Stomach (tissue), 19 donors: ENCODE data around the gene ADGRA1. TPM values are rescaled to one million over a fixed set of nuclear protein-coding genes. Genes with fewer than 3 reads are reported as not detected.
A peak's percentile ranks its signal among the peaks of the same experiment; 100 is the strongest.

ENCODE experiments used
- DNase-seq, 2 donors: peaks; one replicate each; pipeline versions ENCODE4 v3.0.0 to v3.0.0-alpha.2; 2013 to 2019
- H3K27ac ChIP-seq, 5 donors: fragments of 200-600 bp in 4 of 5; sonication (generic) in 4 of 5; one replicate each; pipeline ENCODE4 v1.5.1; 2013 to 2019; ENCODE audit warnings: mild to moderate bottlenecking in 1 of 5, moderate library complexity in 1 of 5
- H3K27me3 ChIP-seq, 3 donors: fragments of 200-600 bp; sonication (generic); one replicate each; pipeline ENCODE4 v1.5.1; 2017 to 2019; ENCODE audit warnings: mixed run types in 1 of 3
- H3K36me3 ChIP-seq, 4 donors: fragments of 200-600 bp; sonication (generic); 1 replicate in 3 of 4; 2 replicates in 1 of 4; pipeline ENCODE4 v1.5.1; 2016 to 2019
- H3K4me1 ChIP-seq, 4 donors: fragments of 200-600 bp; sonication (generic); one replicate each; pipeline ENCODE4 v1.5.1; 2016 to 2019
- H3K4me3 ChIP-seq, 4 donors: fragments of 200-600 bp; sonication (generic) in 3 of 4; one replicate each; pipeline ENCODE4 v1.5.1; 2016 to 2019; ENCODE audit warnings: mild to moderate bottlenecking in 1 of 4
- H3K9me3 ChIP-seq, 4 donors: fragments of 200-600 bp; sonication (generic); one replicate each; pipeline ENCODE4 v1.5.1; 2016 to 2019
- EP300 ChIP-seq: sonication (generic); formaldehyde crosslinking; IDR thresholded peaks from one replicate; pipeline ENCODE4 v1.6.1; 2017; ENCODE audit warnings: antibody characterized with exemption
- POLR2A ChIP-seq, 4 donors: fragments of 450-650 bp; IDR thresholded peaks; one replicate each; pipeline ENCODE4 v1.6.1; 2016; ENCODE audit warnings: antibody characterized with exemption in 4 of 4, control low read depth in 2 of 4, mild to moderate bottlenecking in 1 of 4, moderate library complexity in 1 of 4
- POLR2AphosphoS5 ChIP-seq, 3 donors: sonication (generic); formaldehyde crosslinking; IDR thresholded peaks; one replicate each; pipeline ENCODE4 v1.6.1; 2016; ENCODE audit warnings: antibody characterized with exemption in 3 of 3
- WGBS, 5 donors: extraction: QIAGEN DNeasy Blood & Tissue Kit in 3 of 5; methylation state at CpG; one replicate each; pipeline versions ENCODE4 v1.1.5 to v1.1.7; 2013 to 2018; 5-methylcytosine and 5-hydroxymethylcytosine counted together
- intact Hi-C: fragments of 100-400 bp; cut with DNase I; formaldehyde crosslinking; loops from one replicate; pipeline ENCODE4 v1.15.1; 2023; ENCODE audit warnings: low total_unique reads
- long read RNA-seq, 10 donors: transcript quantifications; one replicate each; lab custom pipeline, GENCODE V29; 2026
- polyA plus RNA-seq, 3 donors: library from polyadenylated mRNA; stranded (reverse); fragments of 200-250 nt; gene quantifications; one replicate each; pipeline ENCODE4 v1.2.3, GENCODE V29; 2013
- total RNA-seq, 5 donors: library from RNA; depleted of rRNA; stranded (reverse); fragments of >200 nt; gene quantifications; one replicate each; pipeline versions ENCODE4 v1.1.0 to v1.2.3, GENCODE V29; 2014 to 2016
- TF ChIP-seq, protein P1 (sequence below), 7 experiments: fragments of 450-650 bp in 4 of 7; fragments of 200-600 bp in 3 of 7; sonication (generic) in 3 of 7; IDR thresholded peaks; one replicate each; pipeline ENCODE4 v1.5.1; 2016 to 2019; ENCODE audit warnings: antibody characterized with exemption in 7 of 7, control low read depth in 2 of 7, mild to moderate bottlenecking in 1 of 7
- donor health status: healthy with polysubstance abuse.
- donor health status: Bipolar disorder and iron deficiency.
- donor health status: healthy.

ADGRA1 gene, protein sequence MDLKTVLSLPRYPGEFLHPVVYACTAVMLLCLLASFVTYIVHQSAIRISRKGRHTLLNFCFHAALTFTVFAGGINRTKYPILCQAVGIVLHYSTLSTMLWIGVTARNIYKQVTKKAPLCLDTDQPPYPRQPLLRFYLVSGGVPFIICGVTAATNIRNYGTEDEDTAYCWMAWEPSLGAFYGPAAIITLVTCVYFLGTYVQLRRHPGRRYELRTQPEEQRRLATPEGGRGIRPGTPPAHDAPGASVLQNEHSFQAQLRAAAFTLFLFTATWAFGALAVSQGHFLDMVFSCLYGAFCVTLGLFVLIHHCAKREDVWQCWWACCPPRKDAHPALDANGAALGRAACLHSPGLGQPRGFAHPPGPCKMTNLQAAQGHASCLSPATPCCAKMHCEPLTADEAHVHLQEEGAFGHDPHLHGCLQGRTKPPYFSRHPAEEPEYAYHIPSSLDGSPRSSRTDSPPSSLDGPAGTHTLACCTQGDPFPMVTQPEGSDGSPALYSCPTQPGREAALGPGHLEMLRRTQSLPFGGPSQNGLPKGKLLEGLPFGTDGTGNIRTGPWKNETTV
- under 1 TPM in 3 of 5 donors, not detected in 2; under 0.01 to 0.73 (median 0.14) TPM for total RNA-seq
- polyA plus RNA-seq, result not detected
- long read RNA-seq, donor 1, result 0 reads
- long read RNA-seq, donor 2, result 0 reads
- long read RNA-seq, donor 3, result 0 reads
- long read RNA-seq, donor 4, result 0 reads
- long read RNA-seq, donor 5, result 0 reads
- long read RNA-seq, donor 6, result 0 reads
- long read RNA-seq, donor 7, result 0 reads
- long read RNA-seq, donor 8, result 0 reads
- long read RNA-seq, donor 9, result 0 reads
- long read RNA-seq, donor 10, result 0 reads

- intact Hi-C loops, result no loop called here
- DNase-seq, result peak in 1 of 2 donors; percentile 63
- Histone ChIP-seq H3K9me3 (no peaks in the 10 kb centered on the region), H3K27me3 (peaks cover 35 to 92% (median 73%) of the 10 kb centered on the region in 3 donors), H3K4me3 (peak within 1 kb of the TSS; percentile 17 to 35 (median 26)), H3K27ac (no peak within 1 kb of the TSS), H3K4me1 (peaks cover 11 to 21% (median 18%) of the 10 kb centered on the region in 4 donors), H3K36me3 (no peaks in the 10 kb centered on the region)
- 1 to 9% (median 3%) methylated on average over 15 to 72 of the region's 72 CpGs for WGBS, 5 donors
- TF ChIP-seq, protein P1, sequence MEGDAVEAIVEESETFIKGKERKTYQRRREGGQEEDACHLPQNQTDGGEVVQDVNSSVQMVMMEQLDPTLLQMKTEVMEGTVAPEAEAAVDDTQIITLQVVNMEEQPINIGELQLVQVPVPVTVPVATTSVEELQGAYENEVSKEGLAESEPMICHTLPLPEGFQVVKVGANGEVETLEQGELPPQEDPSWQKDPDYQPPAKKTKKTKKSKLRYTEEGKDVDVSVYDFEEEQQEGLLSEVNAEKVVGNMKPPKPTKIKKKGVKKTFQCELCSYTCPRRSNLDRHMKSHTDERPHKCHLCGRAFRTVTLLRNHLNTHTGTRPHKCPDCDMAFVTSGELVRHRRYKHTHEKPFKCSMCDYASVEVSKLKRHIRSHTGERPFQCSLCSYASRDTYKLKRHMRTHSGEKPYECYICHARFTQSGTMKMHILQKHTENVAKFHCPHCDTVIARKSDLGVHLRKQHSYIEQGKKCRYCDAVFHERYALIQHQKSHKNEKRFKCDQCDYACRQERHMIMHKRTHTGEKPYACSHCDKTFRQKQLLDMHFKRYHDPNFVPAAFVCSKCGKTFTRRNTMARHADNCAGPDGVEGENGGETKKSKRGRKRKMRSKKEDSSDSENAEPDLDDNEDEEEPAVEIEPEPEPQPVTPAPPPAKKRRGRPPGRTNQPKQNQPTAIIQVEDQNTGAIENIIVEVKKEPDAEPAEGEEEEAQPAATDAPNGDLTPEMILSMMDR (IDR thresholded peaks at IDR 0.05), result no peak
- TF ChIP-seq EP300, result no peak
- no peak for TF ChIP-seq POLR2A (IDR thresholded peaks at IDR 0.05)
- TF ChIP-seq POLR2AphosphoS5 (IDR thresholded peaks at IDR 0.05), result no peak
Observed at GRCh38 chr10:133087679-133088178, at the start of gene ADGRA1. Gene ADGRA1, plus strand, starts transcription at chr10:133087924. Its CDS starts 986 bp downstream, at chr10:133088910.

DNA sequence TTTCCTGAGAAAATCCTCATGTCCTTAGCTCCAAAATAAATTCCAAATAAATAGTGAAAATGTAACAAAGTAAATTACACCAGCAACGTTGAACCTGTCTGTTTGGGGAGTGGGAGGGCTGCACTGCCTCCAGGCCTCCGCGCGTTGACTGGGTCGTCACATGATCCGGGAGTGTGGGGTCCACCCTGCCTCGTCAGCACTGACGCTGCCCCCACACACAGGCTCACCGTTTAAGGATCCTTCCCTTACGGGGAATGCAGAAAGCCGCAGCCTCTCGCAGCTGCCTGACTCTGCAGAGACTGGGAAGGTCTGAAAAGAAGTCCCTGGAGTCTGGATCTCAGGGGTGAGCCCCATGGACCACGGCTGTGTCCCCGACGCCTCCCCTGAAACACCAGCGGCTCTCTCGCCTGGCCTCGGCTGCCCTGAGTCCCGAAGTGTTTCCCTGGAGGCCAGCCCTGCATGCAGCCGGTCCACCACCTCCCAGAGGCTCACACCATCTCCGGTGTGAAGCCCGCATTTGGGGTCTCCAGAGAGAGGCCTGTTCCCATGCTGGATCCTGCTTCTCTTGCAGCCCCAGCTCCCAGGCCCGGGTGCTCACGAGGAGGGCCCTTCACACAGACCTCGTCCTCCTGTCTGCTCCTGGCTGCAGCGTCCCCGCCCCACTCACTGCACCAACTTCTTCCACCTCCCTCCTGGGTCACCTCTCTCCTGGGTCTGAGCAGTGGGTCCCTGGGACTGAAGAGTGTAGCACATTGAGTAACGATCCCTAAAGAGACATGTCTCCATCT, 49.5 kb upstream of the ADGRA1 start:
- no peak for DNase-seq
- H3K9me3 ChIP-seq, result no peaks in the 10 kb centered on the region
- no peak overlapping the region for H3K4me3 ChIP-seq
- intact Hi-C loops, result no loop called here
- H3K27ac ChIP-seq, result no peak overlapping the region
- WGBS, 5 donors, result 65 to 73% (median 72%) methylated on average over 16 to 28 of the region's 28 CpGs
- TF ChIP-seq EP300 (no peak), POLR2AphosphoS5 (IDR thresholded peaks at IDR 0.05) (no peak), POLR2A (IDR thresholded peaks at IDR 0.05) (no peak)
- TF ChIP-seq, protein P1 (IDR thresholded peaks at IDR 0.05), result no peak
- H3K4me1 ChIP-seq, result no peaks in the 10 kb centered on the region
- H3K36me3 ChIP-seq, result no peaks in the 10 kb centered on the region
- peaks cover 0 to 75% (median 20%) of the 10 kb centered on the region in 3 donors for H3K27me3 ChIP-seq

DNA sequence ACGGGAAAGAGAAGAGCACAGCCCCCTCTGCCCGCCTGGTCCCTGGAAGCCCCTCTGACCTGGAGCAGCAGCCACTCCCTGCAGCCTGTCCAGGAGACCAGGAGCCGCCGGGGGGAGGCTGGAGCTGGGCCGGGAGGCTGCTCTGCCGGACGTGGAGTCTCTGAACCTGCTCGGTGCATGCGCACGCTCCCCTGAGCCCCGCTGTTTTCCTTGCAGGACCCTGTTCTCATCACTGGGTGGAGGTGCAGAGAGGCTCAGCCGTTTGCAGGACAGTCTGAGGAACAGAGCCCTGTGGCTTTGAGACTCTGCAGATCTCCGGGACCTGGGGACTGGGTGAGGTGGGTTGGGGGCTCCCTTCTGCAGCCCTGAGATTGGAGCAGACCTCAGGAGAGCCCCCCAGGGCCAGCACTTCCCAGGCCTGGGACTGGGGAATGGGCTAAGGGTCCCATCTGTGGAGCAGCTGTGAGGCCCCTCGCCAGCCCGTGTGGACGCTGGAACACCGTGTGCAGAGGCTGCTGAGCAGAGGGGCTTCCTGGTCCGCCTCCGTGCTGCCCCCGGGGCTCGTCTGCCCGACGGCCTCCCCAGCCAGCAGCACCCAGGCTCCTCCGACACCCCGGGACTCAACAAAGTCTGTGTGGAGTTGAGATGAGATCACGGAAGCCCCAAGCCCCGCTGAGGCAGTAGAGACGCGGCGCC, 48.5 kb upstream of the ADGRA1 start:
- Histone ChIP-seq H3K27me3 (peaks cover 0 to 85% (median 20%) of the 10 kb centered on the region in 3 donors), H3K27ac (no peak overlapping the region), H3K9me3 (no peaks in the 10 kb centered on the region), H3K4me3 (no peak overlapping the region), H3K36me3 (no peaks in the 10 kb centered on the region), H3K4me1 (no peaks in the 10 kb centered on the region)
- TF ChIP-seq, protein P1 (IDR thresholded peaks at IDR 0.05), result no peak
- no peak for TF ChIP-seq POLR2A (IDR thresholded peaks at IDR 0.05)
- intact Hi-C loops, result no loop called here
- 29 to 37% (median 34%) methylated on average over 11 to 30 of the region's 30 CpGs for WGBS, 5 donors
- DNase-seq, result peak in 1 of 2 donors; percentile 41
